ENCODE results near the gene C1orf21.

The C1orf21 gene

GRCh38 chr1:184457500-184457899 lies 70.7 kb downstream of the C1orf21 start:
- TF ChIP-seq POLR2A (IDR thresholded peaks at IDR 0.05; ENCODE audit: low read depth, low read length) (no peak), POLR2AphosphoS5 (IDR thresholded peaks at IDR 0.05; ENCODE audit: low read depth, low read length) (no peak), TAF1 (IDR thresholded peaks at IDR 0.05; ENCODE audit: borderline replicate concordance, low read depth, low read length) (no peak)
- DNase-seq (ENCODE audit: insufficient read length) (no peak), FAIRE-seq (no peak)

DNA sequence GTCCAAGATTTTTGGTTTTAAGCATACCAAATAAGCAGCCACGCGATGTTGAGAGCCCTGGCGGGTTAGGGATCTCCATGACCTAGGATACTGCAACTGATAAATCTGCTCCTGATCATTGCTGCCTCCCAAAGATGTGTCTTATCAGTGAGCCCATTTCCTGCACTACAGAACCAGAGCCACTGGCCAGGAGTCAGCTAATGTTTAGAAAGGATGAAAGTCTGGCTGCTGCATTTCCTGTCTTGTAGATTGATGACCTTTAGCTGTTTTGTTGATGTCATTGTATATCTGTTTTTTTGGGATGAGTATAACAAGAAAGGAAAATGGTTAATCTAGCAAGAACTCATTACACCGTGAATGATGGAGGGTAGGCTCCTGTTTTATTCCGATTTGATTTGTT lies 74.5 kb downstream of the C1orf21 start:
- TF ChIP-seq TAF1 (IDR thresholded peaks at IDR 0.05; ENCODE audit: borderline replicate concordance, low read depth, low read length): no peak
- no peak for TF ChIP-seq POLR2AphosphoS5 (IDR thresholded peaks at IDR 0.05; ENCODE audit: low read depth, low read length)
- no peak for FAIRE-seq
- no peak for DNase-seq (ENCODE audit: insufficient read length)

DNA sequence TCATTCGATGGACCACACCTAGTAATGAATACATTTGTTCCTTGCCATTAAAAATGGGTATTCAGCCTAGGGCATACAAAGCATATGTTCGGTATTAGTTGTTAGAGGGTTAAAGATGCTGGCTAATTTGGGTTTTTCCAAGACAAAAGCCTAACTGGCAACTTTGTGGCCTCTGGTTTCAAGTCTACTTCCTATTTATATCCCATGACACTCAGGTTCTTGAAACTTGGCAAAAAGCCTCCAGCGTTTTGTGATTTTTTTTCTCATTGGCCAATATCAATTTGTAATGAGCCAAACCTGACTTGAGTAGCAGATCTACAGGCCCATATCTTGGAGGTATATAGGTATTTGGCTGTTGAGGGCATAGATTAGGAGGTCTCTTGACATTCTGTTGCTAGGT lies 75.3 kb downstream of the C1orf21 start:
- DNase-seq (ENCODE audit: insufficient read length) (no peak), FAIRE-seq (no peak)
- no peak for TF ChIP-seq TAF1 (IDR thresholded peaks at IDR 0.05; ENCODE audit: borderline replicate concordance, low read depth, low read length)
- TF ChIP-seq POLR2AphosphoS5 (IDR thresholded peaks at IDR 0.05; ENCODE audit: low read depth, low read length): no peak
- TF ChIP-seq POLR2A (IDR thresholded peaks at IDR 0.05; ENCODE audit: low read depth, low read length): no peak

DNA sequence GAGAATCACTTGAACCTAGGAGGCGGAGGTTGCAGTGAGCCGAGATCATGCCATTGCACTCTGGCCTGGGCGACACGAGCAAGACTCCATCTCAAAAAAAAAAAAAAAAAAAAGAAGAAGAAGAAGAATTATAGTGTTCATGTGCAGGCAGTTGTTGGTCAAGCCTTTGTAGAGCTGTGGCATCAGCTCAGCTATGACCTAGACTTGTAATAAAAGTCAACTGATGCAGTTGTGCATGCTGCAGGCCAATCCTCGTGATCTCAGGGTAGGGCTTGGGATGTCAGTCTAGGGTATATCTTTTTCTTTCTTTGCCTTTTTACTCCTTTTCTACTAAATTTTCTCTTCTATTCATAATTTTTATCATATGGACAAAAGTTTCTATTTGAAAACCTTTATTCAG lies 76.2 kb downstream of the C1orf21 start:
- DNase-seq (ENCODE audit: insufficient read length) (no peak), FAIRE-seq (no peak)
- TF ChIP-seq TAF1 (IDR thresholded peaks at IDR 0.05; ENCODE audit: borderline replicate concordance, low read depth, low read length) (no peak), POLR2AphosphoS5 (IDR thresholded peaks at IDR 0.05; ENCODE audit: low read depth, low read length) (no peak), POLR2A (IDR thresholded peaks at IDR 0.05; ENCODE audit: low read depth, low read length) (no peak)

DNA sequence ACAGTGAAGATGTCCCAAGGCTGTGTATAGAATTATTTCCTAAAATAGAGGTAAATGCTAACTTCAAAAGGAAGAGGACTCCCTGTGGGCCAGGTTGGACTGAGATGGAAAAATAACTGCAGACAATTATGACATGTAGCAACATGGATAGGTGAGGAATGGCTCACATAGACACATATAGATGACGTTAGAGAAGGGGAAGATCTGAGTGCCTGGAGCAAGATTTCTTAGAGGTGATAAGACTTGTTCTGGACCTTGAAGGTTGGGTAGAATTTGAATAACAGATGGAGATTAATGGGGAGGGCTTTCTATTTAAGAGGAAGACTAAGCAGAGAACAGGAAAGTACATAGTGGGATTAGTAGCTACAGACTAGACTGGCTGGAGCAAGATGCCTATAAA lies 76.9 kb downstream of the C1orf21 start:
- no peak for DNase-seq (ENCODE audit: insufficient read length)
- TF ChIP-seq POLR2AphosphoS5 (IDR thresholded peaks at IDR 0.05; ENCODE audit: low read depth, low read length) (no peak), TAF1 (IDR thresholded peaks at IDR 0.05; ENCODE audit: borderline replicate concordance, low read depth, low read length) (no peak), POLR2A (IDR thresholded peaks at IDR 0.05; ENCODE audit: low read depth, low read length) (no peak)
- no peak for FAIRE-seq

GRCh38 chr1:184464757-184465156 lies 77.9 kb downstream of the C1orf21 start:
- TF ChIP-seq POLR2A (IDR thresholded peaks at IDR 0.05; ENCODE audit: low read depth, low read length) (no peak), TAF1 (IDR thresholded peaks at IDR 0.05; ENCODE audit: borderline replicate concordance, low read depth, low read length) (no peak), POLR2AphosphoS5 (IDR thresholded peaks at IDR 0.05; ENCODE audit: low read depth, low read length) (no peak)
- FAIRE-seq (no peak), DNase-seq (ENCODE audit: insufficient read length) (no peak)

DNA sequence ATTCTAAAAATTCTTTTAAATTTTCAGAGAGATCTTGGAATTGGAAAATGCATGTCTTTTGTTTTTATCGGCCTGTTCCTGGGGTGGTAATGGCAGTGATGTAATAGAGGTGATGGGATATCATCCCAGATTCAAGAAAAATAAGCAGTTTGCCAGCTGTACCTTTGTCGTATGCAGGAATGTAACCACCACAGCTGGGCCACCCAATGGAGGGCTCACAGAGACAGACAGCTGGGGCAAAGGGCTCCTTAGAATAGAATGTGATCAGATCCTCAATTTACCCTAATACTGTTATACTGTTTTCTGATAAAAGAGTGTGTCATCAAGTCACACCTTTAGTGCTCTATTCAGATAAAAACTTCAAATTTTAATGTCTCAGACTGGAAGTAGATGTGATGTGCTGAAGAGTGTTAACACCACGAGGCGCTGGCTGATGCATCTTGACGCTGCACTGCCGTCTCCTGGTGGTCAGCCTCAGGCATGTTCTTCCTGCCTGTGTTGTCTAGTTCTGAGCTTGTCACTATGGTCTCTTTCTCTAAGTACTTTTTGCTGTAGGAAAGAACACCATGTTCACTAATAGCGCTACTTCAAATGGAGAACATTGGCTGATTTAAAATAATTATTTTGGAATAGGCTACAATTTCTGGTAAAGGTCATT lies 78.8 kb downstream of the C1orf21 start:
- DNase-seq (ENCODE audit: insufficient read length): no peak
- TF ChIP-seq POLR2AphosphoS5 (IDR thresholded peaks at IDR 0.05; ENCODE audit: low read depth, low read length) (no peak), TAF1 (IDR thresholded peaks at IDR 0.05; ENCODE audit: borderline replicate concordance, low read depth, low read length) (no peak), POLR2A (IDR thresholded peaks at IDR 0.05; ENCODE audit: low read depth, low read length) (no peak)
- no peak for FAIRE-seq

GRCh38 chr1:184467295-184467694 lies 80.5 kb downstream of the C1orf21 start:
- TF ChIP-seq POLR2AphosphoS5 (IDR thresholded peaks at IDR 0.05; ENCODE audit: low read depth, low read length): no peak
- FAIRE-seq: no peak

GRCh38 chr1:184469396-184469795 lies 82.6 kb downstream of the C1orf21 start:
- no peak for DNase-seq (ENCODE audit: insufficient read length)
- FAIRE-seq: peak; percentile 51
- TF ChIP-seq POLR2A (IDR thresholded peaks at IDR 0.05; ENCODE audit: low read depth, low read length) (no peak), POLR2AphosphoS5 (IDR thresholded peaks at IDR 0.05; ENCODE audit: low read depth, low read length) (no peak), TAF1 (IDR thresholded peaks at IDR 0.05; ENCODE audit: borderline replicate concordance, low read depth, low read length) (no peak)

More at GRCh38 chr1:184467295-184467694, 80.5 kb downstream of the C1orf21 start:
- DNase-seq (ENCODE audit: insufficient read length): no peak

DNA sequence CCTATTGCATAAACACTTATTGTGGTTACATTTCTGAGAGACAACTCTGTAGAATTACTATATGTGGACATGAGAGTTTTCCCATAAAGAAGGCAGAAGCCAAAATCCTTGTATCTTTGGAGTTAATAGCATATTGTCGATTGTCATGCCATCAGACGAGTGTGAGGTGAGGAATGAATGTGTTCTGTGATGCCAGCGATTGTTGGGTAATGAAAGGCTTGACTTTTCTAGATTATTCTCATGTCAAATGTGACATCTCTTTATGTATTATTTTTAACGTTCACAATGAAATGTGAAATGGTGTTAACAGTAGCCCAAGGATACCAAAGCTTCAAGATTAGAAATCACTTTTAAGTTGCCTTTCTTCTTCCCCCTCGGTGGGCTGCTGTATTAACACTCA lies 84.9 kb downstream of the C1orf21 start:
- TF ChIP-seq TAF1 (IDR thresholded peaks at IDR 0.05; ENCODE audit: borderline replicate concordance, low read depth, low read length) (no peak), POLR2AphosphoS5 (IDR thresholded peaks at IDR 0.05; ENCODE audit: low read depth, low read length) (no peak), POLR2A (IDR thresholded peaks at IDR 0.05; ENCODE audit: low read depth, low read length) (no peak)
- no peak for DNase-seq (ENCODE audit: insufficient read length)
- no peak for FAIRE-seq

DNA sequence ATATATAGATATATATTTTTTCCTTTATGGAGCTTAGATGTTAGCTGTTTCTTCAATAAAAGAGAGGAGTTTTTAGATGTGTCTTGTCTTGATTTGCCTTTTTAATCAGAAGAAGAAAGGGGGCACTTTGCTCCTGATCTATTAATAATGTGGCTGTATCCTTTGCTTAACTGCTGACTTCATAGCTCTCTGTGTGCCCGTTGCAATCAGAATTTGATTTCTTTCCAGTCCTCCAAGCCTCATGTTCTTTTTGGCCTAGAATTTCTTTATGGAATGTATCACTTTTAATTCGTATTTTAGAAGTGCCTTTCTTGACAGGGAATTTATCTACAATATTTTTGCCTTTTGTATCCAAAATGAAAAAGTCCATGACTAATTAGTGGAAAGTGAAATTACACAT lies 85.3 kb downstream of the C1orf21 start:
- DNase-seq (ENCODE audit: insufficient read length): no peak
- no peak for FAIRE-seq
- TF ChIP-seq TAF1 (IDR thresholded peaks at IDR 0.05; ENCODE audit: borderline replicate concordance, low read depth, low read length): no peak
- TF ChIP-seq POLR2A (IDR thresholded peaks at IDR 0.05; ENCODE audit: low read depth, low read length): no peak

GRCh38 chr1:184473176-184473966 lies 86.5 kb downstream of the C1orf21 start:
- DNase-seq (ENCODE audit: insufficient read length) (no peak), FAIRE-seq (no peak)
- TF ChIP-seq POLR2AphosphoS5 (IDR thresholded peaks at IDR 0.05; ENCODE audit: low read depth, low read length) (no peak), TAF1 (IDR thresholded peaks at IDR 0.05; ENCODE audit: borderline replicate concordance, low read depth, low read length) (no peak), POLR2A (IDR thresholded peaks at IDR 0.05; ENCODE audit: low read depth, low read length) (no peak)
